Urinary bladder (tissue), 4 donors: Measurements from ENCODE around the gene UBL4B. TPM values are rescaled to one million over a fixed set of nuclear protein-coding genes. Genes with fewer than 3 reads are reported as not detected.
"Not testable (repeated sequence)": the region's sequence is repeated elsewhere in the genome, so short reads cannot be mapped to it uniquely, and the experiment has no call there.

Source experiments
- DNase-seq: peaks from one replicate; pipeline ENCODE4 v3.0.0-alpha.2; 2015; ENCODE audit errors: extremely low spot score
- H3K27ac ChIP-seq: one replicate; pipeline ENCODE4 v1.5.1; 2013; ENCODE audit warnings: low read depth, mild to moderate bottlenecking, moderate library complexity
- H3K36me3 ChIP-seq: one replicate; pipeline ENCODE4 v1.6.1; 2013; ENCODE audit warnings: mild to moderate bottlenecking, moderate library complexity; ENCODE audit not compliant: insufficient read depth
- H3K4me1 ChIP-seq: one replicate; pipeline ENCODE4 v1.6.1; 2013; ENCODE audit warnings: mild to moderate bottlenecking, moderate library complexity; ENCODE audit not compliant: insufficient read depth
- H3K4me3 ChIP-seq: one replicate; pipeline ENCODE4 v1.5.1; 2013; ENCODE audit warnings: low read depth, low read length
- WGBS: extraction: QIAGEN DNeasy Blood & Tissue Kit; methylation state at CpG from one replicate; pipeline ENCODE4 v1.1.7; 2013; 5-methylcytosine and 5-hydroxymethylcytosine counted together
- polyA plus RNA-seq: library from polyadenylated mRNA; stranded (reverse); fragments of 200-250 nt; gene quantifications from one replicate; pipeline ENCODE4 v1.2.3, GENCODE V29; 2013
- total RNA-seq: library from RNA; depleted of rRNA; stranded (reverse); fragments of >200 nt; gene quantifications from one replicate; pipeline ENCODE4 v1.2.3, GENCODE V29; 2014
- donor health status: healthy with polysubstance abuse.
- donor health status: healthy.

The UBL4B gene
- total and polyA plus RNA-seq, 2 donors = not detected

GRCh38 chr1:110076789-110077500, 35.3 kb upstream of the UBL4B start:
- H3K4me1 ChIP-seq = no peaks in the 10 kb centered on the region
- H3K27ac ChIP-seq = no peak overlapping the region
- H3K36me3 ChIP-seq = no peaks in the 10 kb centered on the region
- no peak for DNase-seq
- 80% methylated on average over 3 of the region's 3 CpGs for WGBS
- no peak overlapping the region for H3K4me3 ChIP-seq

- WGBS = 96% methylated on average over 2 of the region's 2 CpGs
- not testable (repeated sequence) for H3K4me3 ChIP-seq
Measured at GRCh38 chr1:110079995-110080394, 32.2 kb upstream of the UBL4B start.

GRCh38 chr1:110081061-110081460, 31.2 kb upstream of the UBL4B start:
- 78% methylated on average over 5 of the region's 5 CpGs for WGBS

More at GRCh38 chr1:110079995-110080394, 32.2 kb upstream of the UBL4B start:
- not testable (repeated sequence) for H3K27ac ChIP-seq, DNase-seq, H3K4me1 ChIP-seq, H3K36me3 ChIP-seq

GRCh38 chr1:110082477-110082876, 29.8 kb upstream of the UBL4B start:
- no peak overlapping the region for H3K27ac ChIP-seq
- 88% methylated on average over 5 of the region's 5 CpGs for WGBS
- no peak for DNase-seq

More at GRCh38 chr1:110081061-110081460, 31.2 kb upstream of the UBL4B start:
- H3K4me3 ChIP-seq = no peak overlapping the region
- no peak overlapping the region for H3K27ac ChIP-seq
- DNase-seq = no peak
- H3K36me3 ChIP-seq = no peaks in the 10 kb centered on the region
- no peaks in the 10 kb centered on the region for H3K4me1 ChIP-seq

GRCh38 chr1:110083061-110083865, 29.0 kb upstream of the UBL4B start:
- no peak overlapping the region for H3K27ac ChIP-seq
- 46% methylated on average over 15 of the region's 15 CpGs for WGBS
- DNase-seq = no peak

More at GRCh38 chr1:110082477-110082876, 29.8 kb upstream of the UBL4B start:
- Histone ChIP-seq H3K4me1 (no peaks in the 10 kb centered on the region), H3K36me3 (no peaks in the 10 kb centered on the region), H3K4me3 (no peak overlapping the region)

GRCh38 chr1:110083866-110084226, 28.4 kb upstream of the UBL4B start:
- Histone ChIP-seq H3K4me3 (peak overlapping the region; percentile 65), H3K27ac (no peak overlapping the region), H3K4me1 (no peaks in the 10 kb centered on the region), H3K36me3 (no peaks in the 10 kb centered on the region)
- 7% methylated on average over 37 of the region's 37 CpGs for WGBS
- DNase-seq = no peak

More at GRCh38 chr1:110083061-110083865, 29.0 kb upstream of the UBL4B start:
- H3K4me1 ChIP-seq = no peaks in the 10 kb centered on the region
- no peaks in the 10 kb centered on the region for H3K36me3 ChIP-seq
- H3K4me3 ChIP-seq = peak overlapping the region; percentile 65

GRCh38 chr1:110084227-110085078, 27.8 kb upstream of the UBL4B start:
- Histone ChIP-seq H3K36me3 (no peaks in the 10 kb centered on the region), H3K4me3 (peak overlapping the region; percentile 65), H3K27ac (peak overlapping the region; percentile 76), H3K4me1 (no peaks in the 10 kb centered on the region)
- WGBS = 4% methylated on average over 72 of the region's 72 CpGs
- DNase-seq = no peak

GRCh38 chr1:110085671-110086070, 26.6 kb upstream of the UBL4B start:
- Histone ChIP-seq H3K27ac (no peak overlapping the region), H3K36me3 (no peaks in the 10 kb centered on the region), H3K4me1 (no peaks in the 10 kb centered on the region), H3K4me3 (no peak overlapping the region)
- no peak for DNase-seq
- WGBS = 82% methylated on average over 5 of the region's 5 CpGs

- DNase-seq = no peak
- Histone ChIP-seq H3K36me3 (no peaks in the 10 kb centered on the region), H3K4me1 (no peaks in the 10 kb centered on the region), H3K4me3 (no peak overlapping the region), H3K27ac (no peak overlapping the region)
- 75% methylated on average over 4 of the region's 4 CpGs for WGBS
Measured at GRCh38 chr1:110086961-110087360, 25.3 kb upstream of the UBL4B start.

- DNase-seq = no peak
Measured at GRCh38 chr1:110087812-110088738, 24.2 kb upstream of the UBL4B start.

GRCh38 chr1:110088739-110089316, 23.4 kb upstream of the UBL4B start:
- Histone ChIP-seq H3K4me3 (no peak overlapping the region), H3K4me1 (no peaks in the 10 kb centered on the region), H3K36me3 (no peaks in the 10 kb centered on the region), H3K27ac (no peak overlapping the region)
- WGBS = 78% methylated on average over 10 of the region's 10 CpGs
- no peak for DNase-seq

More at GRCh38 chr1:110087812-110088738, 24.2 kb upstream of the UBL4B start:
- H3K36me3 ChIP-seq = no peaks in the 10 kb centered on the region
- H3K27ac ChIP-seq = no peak overlapping the region
- WGBS = 53% methylated on average over 15 of the region's 15 CpGs
- H3K4me3 ChIP-seq = no peak overlapping the region
- H3K4me1 ChIP-seq = no peaks in the 10 kb centered on the region

- Histone ChIP-seq H3K4me1 (no peaks in the 10 kb centered on the region), H3K36me3 (no peaks in the 10 kb centered on the region), H3K27ac (no peak overlapping the region), H3K4me3 (no peak overlapping the region)
- WGBS = 51% methylated on average over 7 of the region's 7 CpGs
- DNase-seq = no peak
Measured at GRCh38 chr1:110089561-110090275, 22.5 kb upstream of the UBL4B start.
